ENCODE data around the gene ADARB2. TPM values are rescaled to one million over a fixed set of nuclear protein-coding genes. Genes with fewer than 3 reads are reported as not detected.

ADARB2 gene
- total and polyA plus RNA-seq, 10 of the 15 experiments (the other 5 are each of a cell fraction or from before 2014, with no cell fraction given), result 0.02 to 4.1 (median 0.76) TPM

DNA sequence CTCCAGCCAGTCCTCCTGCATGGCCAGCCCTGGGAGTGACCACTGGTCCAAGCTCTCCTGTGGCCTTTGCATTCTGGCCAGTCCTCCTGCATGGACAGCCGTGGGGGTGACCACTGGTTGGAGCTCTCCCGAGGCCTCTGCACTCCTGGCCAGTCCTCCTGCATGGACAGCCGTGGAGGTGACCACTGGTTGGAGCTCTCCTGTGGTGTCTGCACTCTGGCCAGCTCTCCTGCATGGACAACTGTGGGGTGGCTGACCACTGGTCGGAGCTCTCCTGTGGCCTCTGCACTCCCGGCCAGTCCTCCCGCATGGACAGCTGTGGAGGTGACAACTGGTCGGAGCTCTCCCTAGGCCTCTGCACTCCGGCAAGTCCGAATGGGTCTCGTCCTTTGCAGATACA is 28.7 kb upstream of the ADARB2 start:
- H3K27me3 ChIP-seq (replicated peaks in 1 of 2; ENCODE audit: control insufficient read depth in 2 of 2, insufficient read depth in 2 of 2, low read length in 1 of 2), result no peaks in the 10 kb centered on the region
- ATAC-seq (no peak), DNase-seq (ENCODE audit: low read depth, low spot score) (no peak), FAIRE-seq (no peak)
- intact Hi-C loops (cut with micrococcal nuclease; ENCODE audit: unreplicated experiment), result no loop called here
- 36% methylated on average over 10 of the region's 10 CpGs for WGBS (ENCODE audit: insufficient coverage, insufficient replicate concordance, low lambda C conversion rate, missing lambda C conversion rate)
- no peak overlapping the region for H3K4me2 ChIP-seq (ENCODE audit: control insufficient read depth, insufficient read depth)
- RAD21 ChIA-PET (ENCODE audit: unreplicated experiment), result no interaction called here
- no peaks in the 10 kb centered on the region for H3K79me2 ChIP-seq (ENCODE audit: control insufficient read depth, insufficient read depth, low read length)
- H3K4me1 ChIP-seq (ENCODE audit: control insufficient read depth, insufficient read depth, low read length), result no peaks in the 10 kb centered on the region
- SMC1A ChIA-PET (ENCODE audit: uncharacterized antibody, unreplicated experiment), result no interaction called here
- no peaks in the 10 kb centered on the region; the same call in 2 of the 3 replicates for H3K9me3 ChIP-seq (replicated peaks; ENCODE audit: control insufficient read depth, insufficient read depth, low read length)
- no peak overlapping the region for H3K4me3 ChIP-seq
- BruUV-seq (replicated peaks), result no TSS peak
- no peak overlapping the region for H3K27ac ChIP-seq (ENCODE audit: control insufficient read depth, insufficient read depth)
- POLR2A ChIA-PET, result no interaction called here
- TF ChIP-seq RAD51 (IDR thresholded peaks at IDR 0.05) (no peak), CREM (IDR thresholded peaks at IDR 0.05; ENCODE audit: low read depth) (no peak), YY1 (IDR thresholded peaks at IDR 0.05; ENCODE audit: low read depth, low read length) (no peak), RFX5 (IDR thresholded peaks at IDR 0.05; ENCODE audit: low read depth, low read length) (no peak), MEF2B (IDR thresholded peaks at IDR 0.05; ENCODE audit: partially characterized antibody, poor library complexity, severe bottlenecking) (no peak), GATAD2B (conservative IDR thresholded peaks at IDR 0.05; ENCODE audit: low read depth) (no peak), ZBTB4 (CRISPR knock-in tag; IDR thresholded peaks at IDR 0.05) (no peak), BCL3 (IDR thresholded peaks at IDR 0.05; ENCODE audit: borderline replicate concordance, insufficient read depth, low read depth, low read length, poor library complexity, severe bottlenecking) (no peak), BACH1 (IDR thresholded peaks at IDR 0.05; ENCODE audit: borderline replicate concordance) (no peak)
- H3K36me3 ChIP-seq (ENCODE audit: control insufficient read depth in 2 of 2, insufficient read depth in 2 of 2, low read length in 1 of 2), result no peaks in the 10 kb centered on the region
- CTCF ChIA-PET, result interaction anchor here (1.0 kb wide), 1 partner anchor 15 kb away, joined by 3 read pairs; no protein-coding TSS in a partner anchor
- in situ Hi-C loops (cut with MboI), result no loop called here
- H4K20me1 ChIP-seq (ENCODE audit: control insufficient read depth, insufficient read depth), result no peaks in the 10 kb centered on the region
- no peak overlapping the region for H3K9ac ChIP-seq (ENCODE audit: control insufficient read depth, insufficient read depth, low read length)
- no peak overlapping the region for H2AFZ ChIP-seq (ENCODE audit: control insufficient read depth, low read depth, low read length)

All from GM12878 (cell line).